IMR-90 (cell line): ENCODE results near the gene LGALS12. TPM values are rescaled to one million over a fixed set of nuclear protein-coding genes. Genes with fewer than 3 reads are reported as not detected.

Experiments
- ATAC-seq: fragments of 200-7000 bp; cut with Tn5 transposase; 2 replicates; pipeline ENCODE4 v1.9.1; 2020; ENCODE audit warnings: low read depth, mild to moderate bottlenecking, moderate library complexity
- BruUV-seq: library from RNA; stranded (reverse); fragments of 400-500 nt; replicated peaks from 2 replicates; lab custom pipeline; 2021; lab: Mats Ljungman, UMichigan
- CTCF ChIA-PET: fragments of 300-600 bp; formaldehyde crosslinking; extraction: SDS; loops from one replicate; lab custom pipeline; 2021; ENCODE audit warnings: antibody characterized with exemption; lab: Yijun Ruan, JAX
- POLR2A ChIA-PET: fragments of 300-600 bp; sonication (Branson Sonifier 250); formaldehyde crosslinking; loops from one replicate; lab custom pipeline; 2022; ENCODE audit warnings: antibody characterized with exemption; ENCODE audit not compliant: unreplicated experiment; lab: Charles Lee
- DNase-seq: peaks from one replicate; pipeline ENCODE4 v3.0.0; 2013
- H2AFZ ChIP-seq: replicated peaks from 2 replicates; pipeline ENCODE3; 2013; ENCODE audit warnings: low read length, mild to moderate bottlenecking; ENCODE audit not compliant: poor library complexity
- H2AK5ac ChIP-seq: 2 replicates; pipeline ENCODE4 v1.6.1; 2013; ENCODE audit warnings: low read depth, low read length, inconsistent platforms
- H2AK9ac ChIP-seq: replicated peaks from 2 replicates; pipeline ENCODE3; 2013; ENCODE audit warnings: mild to moderate bottlenecking, low read depth, low read length, moderate library complexity; ENCODE audit not compliant: poor library complexity
- H2BK120ac ChIP-seq: 2 replicates; pipeline ENCODE4 v1.6.1; 2013; ENCODE audit warnings: low read depth, low read length, inconsistent platforms
- H2BK15ac ChIP-seq: 3 replicates; pipeline ENCODE4 v1.6.1; 2013; ENCODE audit warnings: low read depth, low read length, inconsistent platforms
- H2BK20ac ChIP-seq: 2 replicates; pipeline ENCODE4 v1.6.1; 2013; ENCODE audit warnings: low read depth, mild to moderate bottlenecking, inconsistent platforms, low read length, moderate library complexity
- H2BK5ac ChIP-seq: 2 replicates; pipeline ENCODE4 v1.6.1; 2013; ENCODE audit warnings: mild to moderate bottlenecking, low read depth, low read length, inconsistent platforms; ENCODE audit not compliant: poor library complexity, severe bottlenecking
- H3K14ac ChIP-seq: replicated peaks from 2 replicates; pipeline ENCODE4 v1.6.1; 2013; ENCODE audit warnings: low read depth, low read length, inconsistent platforms
- H3K18ac ChIP-seq: 2 replicates; pipeline ENCODE4 v1.6.1; 2013; ENCODE audit warnings: low read depth, low read length, control low read depth
- H3K23ac ChIP-seq: 2 replicates; pipeline ENCODE4 v1.6.1; 2013; ENCODE audit warnings: low read depth, low read length, inconsistent platforms
- H3K27ac ChIP-seq: 2 replicates; pipeline ENCODE4 v1.5.1; 2013; ENCODE audit warnings: mild to moderate bottlenecking, control low read depth, low read length; ENCODE audit not compliant: insufficient read depth
- H3K27me3 ChIP-seq: 2 replicates; pipeline ENCODE4 v1.6.1; 2013; ENCODE audit warnings: low read length; ENCODE audit not compliant: control insufficient read depth, insufficient read depth
- H3K36me3 ChIP-seq: 2 replicates; pipeline ENCODE4 v1.6.1; 2013; ENCODE audit warnings: low read length, mixed read lengths; ENCODE audit not compliant: control insufficient read depth, insufficient read depth
- H3K4ac ChIP-seq: 2 replicates; pipeline ENCODE4 v1.6.1; 2013; ENCODE audit warnings: low read depth, low read length, inconsistent platforms
- H3K4me1 ChIP-seq: 2 replicates; pipeline ENCODE4 v1.6.1; 2013; ENCODE audit warnings: low read length, mixed read lengths; ENCODE audit not compliant: control insufficient read depth, insufficient read depth
- H3K4me2 ChIP-seq: 2 replicates; pipeline ENCODE4 v1.6.1; 2013; ENCODE audit warnings: low read depth, mild to moderate bottlenecking, control low read depth, low read length, moderate library complexity
- H3K4me3 ChIP-seq: 2 replicates; pipeline ENCODE4 v1.5.1; 2013; ENCODE audit warnings: low read depth, mild to moderate bottlenecking, control low read depth, low read length, moderate library complexity; ENCODE audit not compliant: insufficient read depth
- H3K56ac ChIP-seq: 2 replicates; pipeline ENCODE4 v1.6.1; 2013; ENCODE audit warnings: low read length, inconsistent platforms; ENCODE audit not compliant: insufficient read depth; ENCODE audit errors: extremely low read depth
- H3K79me1 ChIP-seq, 2 experiments: 2 replicates each; pipeline ENCODE4 v1.6.1; 2013; ENCODE audit warnings: low read length in 2 of 2, inconsistent platforms in 1 of 2, low read depth in 1 of 2
- H3K9ac ChIP-seq: 2 replicates; pipeline ENCODE4 v1.6.1; 2013; ENCODE audit warnings: low read depth, low read length, control low read depth
- H3K9me1 ChIP-seq: 2 replicates; pipeline ENCODE4 v1.6.1; 2013; ENCODE audit warnings: low read length, inconsistent platforms; ENCODE audit not compliant: insufficient read depth
- H3K9me3 ChIP-seq: 2 replicates; pipeline ENCODE4 v1.6.1; 2013; ENCODE audit warnings: low read length; ENCODE audit not compliant: control insufficient read depth, insufficient read depth
- H4K20me1 ChIP-seq: 2 replicates; pipeline ENCODE4 v1.6.1; 2013; ENCODE audit warnings: low read length, inconsistent platforms; ENCODE audit not compliant: insufficient read depth
- H4K5ac ChIP-seq: 2 replicates; pipeline ENCODE4 v1.6.1; 2013; ENCODE audit warnings: mild to moderate bottlenecking, low read depth, low read length, control low read depth
- H4K8ac ChIP-seq, 2 experiments: 2 replicates each; pipeline ENCODE4 v1.6.1; 2013; ENCODE audit warnings: low read depth in 2 of 2, low read length in 2 of 2, control low read depth in 1 of 2, inconsistent platforms in 1 of 2
- H4K91ac ChIP-seq: 2 replicates; pipeline ENCODE4 v1.6.1; 2013; ENCODE audit warnings: low read depth, low read length, inconsistent platforms; ENCODE audit not compliant: insufficient read depth
- BHLHE40 ChIP-seq: fragments of 150-350 bp; IDR thresholded peaks from 2 replicates; pipeline ENCODE4 v1.6.1; 2016; ENCODE audit warnings: mild to moderate bottlenecking, low read depth, low read length
- CEBPB ChIP-seq: IDR thresholded peaks from 2 replicates; pipeline ENCODE4 v1.6.1; 2012; ENCODE audit warnings: low read depth, low read length, improper control_type of control experiment
- CHD1 ChIP-seq: IDR thresholded peaks from 2 replicates; pipeline ENCODE4 v1.6.1; 2012; ENCODE audit warnings: low read depth, low read length, improper control_type of control experiment
- CTCF ChIP-seq: conservative IDR thresholded peaks from 2 replicates; pipeline ENCODE4 v1.5.1; 2012; ENCODE audit warnings: mild to moderate bottlenecking, low read depth, low read length, improper control_type of control experiment
- ELK1 ChIP-seq: fragments of 150-350 bp; IDR thresholded peaks from 2 replicates; pipeline ENCODE4 v1.6.1; 2016; ENCODE audit warnings: low read depth, mild to moderate bottlenecking, low read length, moderate library complexity, borderline replicate concordance
- FOS ChIP-seq: fragments of 150-350 bp; IDR thresholded peaks from 2 replicates; pipeline ENCODE4 v1.6.1; 2016; ENCODE audit warnings: low read depth, low read length
- MAFK ChIP-seq: IDR thresholded peaks from 2 replicates; pipeline ENCODE4 v1.6.1; 2012; ENCODE audit warnings: low read depth, low read length, improper control_type of control experiment
- MAZ ChIP-seq: IDR thresholded peaks from 2 replicates; pipeline ENCODE4 v1.6.1; 2012; ENCODE audit warnings: low read depth, mild to moderate bottlenecking, low read length, improper control_type of control experiment, moderate library complexity, borderline replicate concordance
- MXI1 ChIP-seq: IDR thresholded peaks from 2 replicates; pipeline ENCODE4 v1.6.1; 2012; ENCODE audit warnings: low read depth, mild to moderate bottlenecking, low read length, moderate library complexity, borderline replicate concordance
- NFE2L2 ChIP-seq: fragments of 150-350 bp; IDR thresholded peaks from 2 replicates; pipeline ENCODE4 v1.6.1; 2016; ENCODE audit warnings: low read depth, mild to moderate bottlenecking, low read length
- POLR2A ChIP-seq: IDR thresholded peaks from 2 replicates; pipeline ENCODE4 v1.6.1; 2012; ENCODE audit warnings: mild to moderate bottlenecking, low read depth, low read length
- RAD21 ChIP-seq: IDR thresholded peaks from 2 replicates; pipeline ENCODE4 v1.6.1; 2012; ENCODE audit warnings: low read length, improper control_type of control experiment
- RCOR1 ChIP-seq: IDR thresholded peaks from 2 replicates; pipeline ENCODE4 v1.6.1; 2012; ENCODE audit warnings: mild to moderate bottlenecking, low read length, improper control_type of control experiment; ENCODE audit not compliant: insufficient replicate concordance
- RFX5 ChIP-seq: IDR thresholded peaks from 2 replicates; pipeline ENCODE4 v1.8.0; 2012; ENCODE audit warnings: low read depth, mild to moderate bottlenecking, low read length, moderate library complexity
- SMC3 ChIP-seq: fragments of 150-350 bp; IDR thresholded peaks from 2 replicates; pipeline ENCODE4 v1.6.1; 2016; ENCODE audit warnings: low read depth, mild to moderate bottlenecking, antibody characterized with exemption, low read length, moderate library complexity
- USF2 ChIP-seq: fragments of 150-350 bp; IDR thresholded peaks from 2 replicates; pipeline ENCODE4 v1.6.1; 2017; ENCODE audit warnings: mild to moderate bottlenecking, antibody characterized with exemption, low read length, low read depth
- dilution Hi-C: fragments of 300-500 bp; cut with HindIII; formaldehyde crosslinking; loops from one replicate; pipeline ENCODE4 v1.14.3; 2018; ENCODE audit warnings: low sequenced_read_pairs; ENCODE audit not compliant: unreplicated experiment
- in situ Hi-C: fragments of 300-500 bp; cut with MboI; formaldehyde crosslinking; loops from 3 replicates; pipeline ENCODE4 v1.14.3; 2019; ENCODE audit warnings: low sequenced_read_pairs, inconsistent platforms, mixed read lengths
- intact Hi-C: fragments of 100-400 bp; cut with micrococcal nuclease; formaldehyde crosslinking; loops from 2 replicates; pipeline ENCODE4 v1.10.0; 2022
- polyA plus RNA-seq, 3 experiments: library from polyadenylated mRNA; depleted of rRNA; stranded (reverse); fragments of >200 nt; gene quantifications; 2 replicates each; pipeline ENCODE4 v1.2.3, GENCODE V29; 2012; ENCODE audit warnings: low replicate concordance in 1 of 3
- total RNA-seq: library from RNA; depleted of rRNA; stranded (reverse); fragments of >200 nt; gene quantifications from 2 replicates; pipeline ENCODE4 v1.2.3, GENCODE V29; 2012

Gene LGALS12
- total and polyA plus RNA-seq, 2 of the 4 experiments (the other 2 are of a cell fraction): not detected

GRCh38 chr11:63462137-63462536 is 43.7 kb upstream of the LGALS12 start:
- Histone ChIP-seq H3K56ac (no peak overlapping the region), H3K23ac (no peak overlapping the region), H2AK9ac (no peak overlapping the region), H3K79me1 (no peaks in the 10 kb centered on the region), H4K8ac (no peak overlapping the region), H4K20me1 (no peaks in the 10 kb centered on the region), H3K9me3 (no peaks in the 10 kb centered on the region), H3K9me1 (no peaks in the 10 kb centered on the region; the same call in 1 of the 2 replicates), H2BK15ac (no peak overlapping the region), H4K91ac (no peak overlapping the region), H2BK5ac (no peak overlapping the region), H3K36me3 (no peaks in the 10 kb centered on the region), H3K27ac (no peak overlapping the region), H3K4me3 (no peak overlapping the region), H2BK120ac (no peak overlapping the region), H3K9ac (no peak overlapping the region), H3K4ac (no peak overlapping the region), H4K5ac (no peak overlapping the region), H3K4me1 (no peaks in the 10 kb centered on the region), H3K14ac (no peak overlapping the region), H3K18ac (no peak overlapping the region), H2AFZ (no peak overlapping the region), H2BK20ac (no peak overlapping the region), H2AK5ac (no peak overlapping the region), H3K27me3 (peaks cover 2% of the 10 kb centered on the region), H3K4me2 (no peak overlapping the region)
- ATAC-seq: no peak
- CTCF ChIA-PET: no interaction called here
- BruUV-seq: no TSS peak
- TF ChIP-seq CEBPB (no peak), MAFK (no peak), CTCF (no peak), MAZ (no peak), FOS (no peak), ELK1 (no peak), RCOR1 (no peak), SMC3 (no peak), RFX5 (no peak), MXI1 (no peak), CHD1 (no peak), NFE2L2 (no peak), POLR2A (no peak), BHLHE40 (no peak), USF2 (no peak), RAD21 (no peak)
- POLR2A ChIA-PET: no interaction called here
- no peak for DNase-seq
- in situ Hi-C loops (no loop called here), dilution Hi-C loops (no loop called here), intact Hi-C loops (no loop called here)
